ENCODE data around the gene CEP83.

DNA sequence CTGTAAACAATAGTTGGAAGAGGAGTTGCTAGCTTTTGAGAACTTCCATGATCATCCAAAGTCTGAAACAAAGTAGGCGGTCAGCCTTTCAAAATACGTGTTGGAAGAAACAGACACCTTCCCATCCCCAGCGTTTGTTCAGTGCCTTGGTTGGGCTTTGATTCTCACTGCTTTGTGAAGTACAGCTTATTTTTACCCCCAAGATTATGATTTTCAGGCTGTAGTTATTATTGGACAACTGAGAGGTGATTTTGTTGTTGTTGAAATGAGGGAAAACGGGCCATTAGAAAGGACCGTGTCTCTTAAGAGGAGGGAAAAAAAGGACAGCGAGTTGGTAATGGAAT, 921 bp upstream of the CEP83 start:
- TF ChIP-seq GATA3 (IDR thresholded peaks at IDR 0.05; ENCODE audit: low read depth, low read length), result no peak
- no peak for TF ChIP-seq GATA2 (IDR thresholded peaks at IDR 0.05; ENCODE audit: low read depth, low read length)
